H1 (cell line): ENCODE data around the gene BAZ2B. TPM values are rescaled to one million over a fixed set of nuclear protein-coding genes. Genes with fewer than 3 reads are reported as not detected.

Experiments used
- CTCF ChIA-PET: fragments of 300-600 bp; sonication (Branson Sonifier 250); formaldehyde crosslinking; loops from one replicate; lab custom pipeline; 2021; ENCODE audit not compliant: partially characterized antibody; lab: Charles Lee
- POLR2A ChIA-PET: fragments of 300-600 bp; sonication (Branson Sonifier 250); formaldehyde crosslinking; loops from one replicate; lab custom pipeline; 2021; ENCODE audit warnings: inconsistent platforms; ENCODE audit not compliant: partially characterized antibody; lab: Charles Lee
- DNase-seq, 2 experiments: peaks; one replicate each; pipeline versions ENCODE4 v3.0.0 to v3.0.0-alpha.2; 2010 to 2022; ENCODE audit warnings: low spot score in 2 of 2, low read depth in 1 of 2, mixed read lengths in 1 of 2
- FAIRE-seq: peaks from 2 replicates; lab custom pipeline; 2011; peaks lifted over from hg19 to GRCh38; lab: Jason Lieb, UNC
- H2AFZ ChIP-seq: 2 replicates; pipeline ENCODE4 v1.8.1; 2012; ENCODE audit warnings: low read length, inconsistent platforms
- H2AK5ac ChIP-seq: 2 replicates; pipeline ENCODE4 v1.6.1; 2013; ENCODE audit warnings: low read depth, low read length
- H2BK120ac ChIP-seq: replicated peaks from 2 replicates; pipeline ENCODE3; 2013; ENCODE audit warnings: low read depth, low read length, inconsistent platforms
- H2BK12ac ChIP-seq: 2 replicates; pipeline ENCODE4 v1.6.1; 2013; ENCODE audit warnings: low read depth, low read length
- H2BK15ac ChIP-seq: 2 replicates; pipeline ENCODE4 v1.6.1; 2013; ENCODE audit warnings: low read length
- H2BK20ac ChIP-seq: 2 replicates; pipeline ENCODE4 v1.6.1; 2013; ENCODE audit warnings: low read length
- H2BK5ac ChIP-seq: 2 replicates; pipeline ENCODE4 v1.6.1; 2013; ENCODE audit warnings: low read depth, low read length
- H3K14ac ChIP-seq: 2 replicates; pipeline ENCODE4 v1.6.1; 2013; ENCODE audit warnings: inconsistent platforms; ENCODE audit not compliant: insufficient read length
- H3K18ac ChIP-seq: 2 replicates; pipeline ENCODE4 v1.6.1; 2013; ENCODE audit warnings: low read length; ENCODE audit errors: extremely low read depth
- H3K23ac ChIP-seq: 2 replicates; pipeline ENCODE4 v1.6.1; 2013; ENCODE audit warnings: inconsistent platforms; ENCODE audit not compliant: insufficient read length
- H3K23me2 ChIP-seq: 2 replicates; pipeline ENCODE4 v1.6.1; 2013; ENCODE audit warnings: low read depth, low read length
- H3K27ac ChIP-seq: 2 replicates; pipeline ENCODE4 v1.6.1; 2011; ENCODE audit warnings: low read depth, low read length, inconsistent platforms
- H3K27me3 ChIP-seq, 4 experiments: replicated peaks in 1 of 4; 1 replicate in 1 of 4; 2 replicates in 3 of 4; pipeline versions ENCODE4 v1.6.1 to v1.8.1; 2011 to 2013; ENCODE audit warnings: low read length in 3 of 4, mild to moderate bottlenecking in 3 of 4, inconsistent platforms in 2 of 4, mixed read lengths in 2 of 4, moderate library complexity in 1 of 4; ENCODE audit not compliant: control insufficient read depth in 3 of 4, insufficient read depth in 3 of 4; ENCODE audit errors: extremely low read depth in 1 of 4
- H3K36me3 ChIP-seq, 4 experiments: 2 replicates each; pipeline versions ENCODE4 v1.6.1 to v1.8.1; 2011 to 2013; ENCODE audit warnings: mild to moderate bottlenecking in 4 of 4, low read length in 3 of 4, moderate library complexity in 2 of 4, control low read depth in 1 of 4, inconsistent platforms in 1 of 4; ENCODE audit not compliant: insufficient read depth in 4 of 4, control insufficient read depth in 2 of 4
- H3K4ac ChIP-seq: replicated peaks from 2 replicates; pipeline ENCODE3; 2013; ENCODE audit warnings: low read length, low read depth, mixed read lengths, inconsistent platforms; ENCODE audit not compliant: insufficient read length
- H3K4me1 ChIP-seq, 4 experiments: replicated peaks in 1 of 4; 1 replicate in 1 of 4; 2 replicates in 3 of 4; pipeline versions ENCODE4 v1.6.1 to v1.8.1; 2011 to 2013; ENCODE audit warnings: low read length in 3 of 4, inconsistent platforms in 2 of 4, mixed read lengths in 1 of 4; ENCODE audit not compliant: insufficient read depth in 4 of 4, control insufficient read depth in 3 of 4
- H3K4me2 ChIP-seq, 2 experiments: 2 replicates each; pipeline versions ENCODE4 v1.6.1 to v1.8.1; 2011 to 2013; ENCODE audit warnings: low read depth in 2 of 2, low read length in 2 of 2, control low read depth in 1 of 2, inconsistent platforms in 1 of 2, mild to moderate bottlenecking in 1 of 2; ENCODE audit not compliant: insufficient read depth in 1 of 2
- H3K4me3 ChIP-seq, 4 experiments: fragments of 200-600, 300-600 bp in 1 of 4; sonication (generic), shearing (Covaris generic), sonication (Bioruptor Twin) in 1 of 4; 2 replicates each; pipeline versions ENCODE4 v1.5.1 to v1.8.1; 2011 to 2016; ENCODE audit warnings: low read length in 4 of 4, low read depth in 3 of 4, control low read depth in 2 of 4, inconsistent platforms in 2 of 4, mild to moderate bottlenecking in 2 of 4, mixed read lengths in 1 of 4, moderate library complexity in 1 of 4; ENCODE audit not compliant: insufficient read depth in 2 of 4; ENCODE audit errors: extremely low read depth in 1 of 4
- H3K56ac ChIP-seq: replicated peaks from 2 replicates; pipeline ENCODE3; 2013; ENCODE audit warnings: low read depth, mild to moderate bottlenecking, mixed read lengths, low read length, inconsistent platforms; ENCODE audit not compliant: insufficient read length
- H3K79me1 ChIP-seq: 2 replicates; pipeline ENCODE4 v1.6.1; 2013; ENCODE audit warnings: low read depth, low read length, control low read depth
- H3K79me2 ChIP-seq, 2 experiments: 2 replicates each; pipeline versions ENCODE4 v1.6.1 to v1.8.1; 2012 to 2013; ENCODE audit warnings: low read length in 2 of 2, mild to moderate bottlenecking in 2 of 2, inconsistent platforms in 1 of 2; ENCODE audit not compliant: insufficient read depth in 2 of 2, control insufficient read depth in 1 of 2
- H3K9ac ChIP-seq, 4 experiments: replicated peaks in 1 of 4; 1 replicate in 1 of 4; 2 replicates in 3 of 4; pipeline versions ENCODE4 v1.6.1 to v1.8.1; 2011 to 2013; ENCODE audit warnings: low read depth in 3 of 4, low read length in 3 of 4, control low read depth in 2 of 4, mild to moderate bottlenecking in 2 of 4, moderate library complexity in 2 of 4, inconsistent platforms in 1 of 4; ENCODE audit errors: extremely low read depth in 1 of 4
- H3K9me3 ChIP-seq, 2 experiments: 2 replicates each; pipeline versions ENCODE4 v1.6.1 to v1.8.1; 2012 to 2013; ENCODE audit warnings: mild to moderate bottlenecking in 2 of 2, moderate library complexity in 2 of 2, control low read depth in 1 of 2, inconsistent platforms in 1 of 2, low read depth in 1 of 2, low read length in 1 of 2, mixed read lengths in 1 of 2; ENCODE audit not compliant: insufficient read depth in 2 of 2
- H4K20me1 ChIP-seq, 2 experiments: replicated peaks in 1 of 2; 2 replicates each; pipeline versions ENCODE3 to v1.8.1; 2011 to 2013; ENCODE audit warnings: inconsistent platforms in 2 of 2, low read length in 2 of 2, mild to moderate bottlenecking in 1 of 2; ENCODE audit not compliant: insufficient read depth in 2 of 2, control insufficient read depth in 1 of 2
- H4K5ac ChIP-seq: 2 replicates; pipeline ENCODE4 v1.6.1; 2013; ENCODE audit warnings: low read length, low read depth, mixed read lengths, inconsistent platforms; ENCODE audit not compliant: insufficient read length
- H4K8ac ChIP-seq: 2 replicates; pipeline ENCODE4 v1.8.0; 2013; ENCODE audit warnings: mild to moderate bottlenecking, moderate library complexity, low read length, inconsistent platforms; ENCODE audit not compliant: insufficient read depth; ENCODE audit errors: extremely low read depth
- H4K91ac ChIP-seq: replicated peaks from 2 replicates; pipeline ENCODE3; 2013; ENCODE audit warnings: low read length, mixed read lengths, inconsistent platforms; ENCODE audit not compliant: insufficient read length
- CEBPB ChIP-seq: IDR thresholded peaks from 2 replicates; pipeline ENCODE4 v1.6.1; 2012; ENCODE audit warnings: low read depth, low read length
- CREB1 ChIP-seq: IDR thresholded peaks from 2 replicates; pipeline ENCODE4 v1.6.1; 2012; ENCODE audit warnings: inconsistent platforms
- FOSL1 ChIP-seq: IDR thresholded peaks from 2 replicates; pipeline ENCODE4 v1.6.1; 2011; ENCODE audit warnings: mild to moderate bottlenecking, low read depth, low read length, moderate library complexity; ENCODE audit not compliant: insufficient read depth
- RBBP5 ChIP-seq: IDR thresholded peaks from 2 replicates; pipeline ENCODE4 v1.7.1; 2012; ENCODE audit warnings: low read depth, mild to moderate bottlenecking, inconsistent platforms, low read length, moderate library complexity, borderline replicate concordance
- RFX5 ChIP-seq: IDR thresholded peaks from 2 replicates; pipeline ENCODE4 v1.6.1; 2011; ENCODE audit warnings: low read depth, low read length, improper control_type of control experiment, borderline replicate concordance
- SIRT6 ChIP-seq: IDR thresholded peaks from one replicate; pipeline ENCODE4 v1.7.1; 2012; ENCODE audit warnings: low read length, inconsistent platforms
- SP1 ChIP-seq: IDR thresholded peaks from 2 replicates; pipeline ENCODE4 v1.6.1; 2011; ENCODE audit warnings: low read depth, low read length
- WGBS, 2 experiments: shearing (Covaris generic) in 1 of 2; methylation state at CpG; one replicate each; pipeline versions ENCODE4 v1.1.6 to v1.1.7; 2013 to 2015; ENCODE audit warnings: low lambda C conversion rate in 2 of 2, mixed read lengths in 2 of 2, inconsistent platforms in 1 of 2, low coverage in 1 of 2, missing lambda C conversion rate in 1 of 2; ENCODE audit not compliant: insufficient replicate concordance in 2 of 2, insufficient coverage in 1 of 2, insufficient read length in 1 of 2; ENCODE audit errors: extremely low coverage in 1 of 2, missing lambda C conversion rate in 1 of 2; 5-methylcytosine and 5-hydroxymethylcytosine counted together
- polyA plus RNA-seq, 7 experiments: library from polyadenylated mRNA; depleted of rRNA in 3 of 7; stranded (reverse) in 5 of 7; unstranded in 2 of 7; fragments of >200 nt in 5 of 7; fragments of 200-250 nt in 2 of 7; gene quantifications; 1 replicate in 5 of 7; 2 replicates in 1 of 7; 4 replicates in 1 of 7; pipeline versions ENCODE4 v1.2.1 to v1.2.3, GENCODE V29; 2011 to 2013; ENCODE audit warnings: missing spikeins in 2 of 7, mixed read lengths in 2 of 7
- total RNA-seq: library from RNA; stranded (reverse); fragmentation: NEBNext Ultra II Directional; extraction: Animal tissue kit (Norgen Biotek cat#: 25700); gene quantifications from 2 replicates; pipeline ENCODE4 v1.2.1, GENCODE V29; 2021
- TF ChIP-seq, protein P1 (sequence below): IDR thresholded peaks from 2 replicates; pipeline ENCODE4 v1.6.1; 2011; ENCODE audit warnings: low read length, improper control_type of control experiment
- TF ChIP-seq, protein P2 (sequence below): IDR thresholded peaks from 2 replicates; pipeline ENCODE4 v1.6.1; 2012; ENCODE audit warnings: inconsistent platforms

The BAZ2B gene
- total and polyA plus RNA-seq, 2 of the 8 experiments (the other 6 are each of a cell fraction or from before 2014, with no cell fraction given), result 15.2 to 46.3 TPM

DNA sequence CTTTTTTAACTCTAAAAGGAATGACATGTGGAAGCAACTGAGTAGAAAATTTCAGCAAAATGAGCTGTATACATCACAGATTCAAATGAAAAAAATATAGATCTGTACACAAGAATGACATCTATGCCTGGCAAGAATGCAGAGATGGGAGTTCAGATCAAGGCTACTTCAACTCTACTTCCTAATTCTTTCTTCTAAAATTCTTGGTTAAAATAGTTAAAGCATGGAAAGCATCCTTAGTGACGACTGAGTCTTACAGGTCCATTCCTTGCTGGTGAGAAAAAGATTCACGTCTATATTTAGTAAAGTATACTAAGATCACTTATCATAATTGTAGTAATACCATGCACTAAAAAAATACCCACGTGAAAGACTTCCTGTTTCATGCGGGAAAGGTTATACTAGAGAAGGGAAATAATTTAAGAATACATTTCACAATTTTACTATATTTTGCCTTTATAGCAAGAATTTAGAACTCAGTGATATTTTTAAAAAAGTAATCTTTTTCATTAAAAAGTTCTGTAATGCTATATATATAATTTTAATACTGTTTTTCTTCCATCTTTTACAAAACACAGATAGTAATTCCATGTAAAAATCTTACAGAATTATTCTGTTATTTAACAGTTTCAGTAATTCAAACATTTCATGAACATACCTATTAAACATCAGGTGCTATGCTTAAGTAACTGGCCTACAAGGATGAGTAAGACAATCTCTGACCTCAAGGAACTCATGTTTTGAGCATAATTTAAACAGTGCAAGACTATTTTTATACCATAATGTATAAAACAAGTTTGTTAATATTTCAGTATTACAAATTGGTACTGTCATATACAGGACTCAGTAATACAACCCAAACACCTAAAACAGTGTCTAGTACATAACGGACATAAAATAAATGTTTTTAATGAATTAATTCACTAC, 159.6 kb downstream of the BAZ2B start:
- Histone ChIP-seq H3K9ac (no peak overlapping the region), H4K91ac (no peak overlapping the region), H3K23ac (no peak overlapping the region), H3K9me3 (no peaks in the 10 kb centered on the region), H3K79me1 (no peaks in the 10 kb centered on the region), H3K56ac (no peak overlapping the region), H2BK120ac (no peak overlapping the region), H3K27me3 (no peaks in the 10 kb centered on the region), H3K4me1 (no peaks in the 10 kb centered on the region), H3K14ac (no peak overlapping the region), H3K18ac (no peak overlapping the region), H3K36me3 (no peaks in the 10 kb centered on the region), H4K20me1 (peaks cover 0 to 3% of the 10 kb centered on the region in 2 experiments), H4K5ac (no peak overlapping the region), H2BK5ac (no peak overlapping the region), H4K8ac (no peak overlapping the region), H3K79me2 (no peaks in the 10 kb centered on the region), H3K27ac (no peak overlapping the region), H3K23me2 (no peaks in the 10 kb centered on the region), H3K4ac (no peak overlapping the region), H2AK5ac (no peak overlapping the region), H2AFZ (no peak overlapping the region), H3K4me3 (no peak overlapping the region), H2BK15ac (no peak overlapping the region), H3K4me2 (no peak overlapping the region), H2BK20ac (no peak overlapping the region), H2BK12ac (no peak overlapping the region)
- DNase-seq (no peak), FAIRE-seq (no peak)
- CTCF ChIA-PET, result no interaction called here
- POLR2A ChIA-PET, result no interaction called here
- 89% methylated on average over 5 of the region's 5 CpGs; no CpG with 5 or more reads in 1 of the 2 experiments for WGBS, 2 experiments
- no peak for TF ChIP-seq FOSL1
- no peak for TF ChIP-seq CREB1
- TF ChIP-seq CEBPB, result no peak
- no peak for TF ChIP-seq SP1
- TF ChIP-seq, protein P1, sequence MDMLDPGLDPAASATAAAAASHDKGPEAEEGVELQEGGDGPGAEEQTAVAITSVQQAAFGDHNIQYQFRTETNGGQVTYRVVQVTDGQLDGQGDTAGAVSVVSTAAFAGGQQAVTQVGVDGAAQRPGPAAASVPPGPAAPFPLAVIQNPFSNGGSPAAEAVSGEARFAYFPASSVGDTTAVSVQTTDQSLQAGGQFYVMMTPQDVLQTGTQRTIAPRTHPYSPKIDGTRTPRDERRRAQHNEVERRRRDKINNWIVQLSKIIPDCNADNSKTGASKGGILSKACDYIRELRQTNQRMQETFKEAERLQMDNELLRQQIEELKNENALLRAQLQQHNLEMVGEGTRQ, result no peak
- TF ChIP-seq, protein P2, sequence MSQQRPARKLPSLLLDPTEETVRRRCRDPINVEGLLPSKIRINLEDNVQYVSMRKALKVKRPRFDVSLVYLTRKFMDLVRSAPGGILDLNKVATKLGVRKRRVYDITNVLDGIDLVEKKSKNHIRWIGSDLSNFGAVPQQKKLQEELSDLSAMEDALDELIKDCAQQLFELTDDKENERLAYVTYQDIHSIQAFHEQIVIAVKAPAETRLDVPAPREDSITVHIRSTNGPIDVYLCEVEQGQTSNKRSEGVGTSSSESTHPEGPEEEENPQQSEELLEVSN, result no peak
- no peak for TF ChIP-seq RBBP5
- TF ChIP-seq RFX5, result no peak
- TF ChIP-seq SIRT6, result no peak
